Spleen (tissue), 7 donors: ENCODE results near the gene DNPH1.

ENCODE experiments used
- CTCF ChIP-seq, 11 experiments: fragments of 200-600 bp in 7 of 11; fragments of 450-650 bp in 4 of 11; sonication (generic) in 4 of 11; IDR thresholded peaks in 8 of 11; conservative IDR thresholded peaks in 3 of 11; 1 replicate in 7 of 11; 2 replicates in 4 of 11; pipeline versions ENCODE4 v1.4.0 to v1.8.0; 2016 to 2021; ENCODE audit warnings: antibody characterized with exemption in 11 of 11, inconsistent platforms in 4 of 11, mild to moderate bottlenecking in 1 of 11
- POLR2A ChIP-seq, 3 donors: fragments of 450-650 bp; IDR thresholded peaks; one replicate each; pipeline ENCODE4 v1.5.1; 2017; ENCODE audit warnings: antibody characterized with exemption in 3 of 3, mild to moderate bottlenecking in 1 of 3
- donor health status: DM: no; HTN: no; CAD: no; lungs with moderate emphysema.
- donor health status: DM: no; HTN: no; CAD: no.
- donor health status: DM: no; HTN: no; CAD: no.

- TF ChIP-seq CTCF (IDR thresholded peaks at IDR 0.05 in 8 of 11, conservative IDR thresholded peaks at IDR 0.05 in 3 of 11) = no peak
- no peak for TF ChIP-seq POLR2A (IDR thresholded peaks at IDR 0.05)
Measured at GRCh38 chr6:43275801-43276576, 46.7 kb upstream of the DNPH1 start.
